Neuron (in vitro differentiated cells): ENCODE measurements around the gene ST7.

Experiments used
- H2AFZ ChIP-seq: one replicate; pipeline ENCODE4 v1.6.1; 2013; ENCODE audit warnings: low read depth, mild to moderate bottlenecking, inconsistent platforms, low read length, moderate library complexity
- H3K27me3 ChIP-seq: one replicate; pipeline ENCODE4 v1.6.1; 2013; ENCODE audit warnings: low read length; ENCODE audit not compliant: insufficient read depth
- H3K36me3 ChIP-seq: one replicate; pipeline ENCODE4 v1.6.1; 2013; ENCODE audit warnings: low read length; ENCODE audit not compliant: insufficient read depth
- H3K4me1 ChIP-seq: one replicate; pipeline ENCODE4 v1.6.1; 2013; ENCODE audit warnings: low read length; ENCODE audit not compliant: insufficient read depth
- H3K4me3 ChIP-seq: 2 replicates; pipeline ENCODE4 v1.5.1; 2013; ENCODE audit warnings: mild to moderate bottlenecking, low read length, moderate library complexity
- H3K9me3 ChIP-seq: one replicate; pipeline ENCODE4 v1.6.1; 2013; ENCODE audit warnings: low read length

Gene ST7

GRCh38 chr7:117076426-117076943 is 123.2 kb downstream of the ST7 start:
- peaks cover 2% of the 10 kb centered on the region for H3K9me3 ChIP-seq
- no peaks in the 10 kb centered on the region for H3K27me3 ChIP-seq
- no peaks in the 10 kb centered on the region for H3K36me3 ChIP-seq
- no peak overlapping the region for H3K4me3 ChIP-seq
- H3K4me1 ChIP-seq, result peaks cover 12% of the 10 kb centered on the region
- no peak overlapping the region for H2AFZ ChIP-seq

- Histone ChIP-seq H3K36me3 (no peaks in the 10 kb centered on the region), H3K9me3 (peaks cover 2% of the 10 kb centered on the region), H3K4me1 (peaks cover 9% of the 10 kb centered on the region), H3K4me3 (no peak overlapping the region), H3K27me3 (no peaks in the 10 kb centered on the region), H2AFZ (no peak overlapping the region)
Measured at GRCh38 chr7:117077658-117078057, 124.4 kb downstream of the ST7 start.

GRCh38 chr7:117082647-117083046 is 129.3 kb downstream of the ST7 start:
- H3K27me3 ChIP-seq, result no peaks in the 10 kb centered on the region

GRCh38 chr7:117083648-117084047 is 130.3 kb downstream of the ST7 start:
- no peak overlapping the region for H2AFZ ChIP-seq
- no peaks in the 10 kb centered on the region for H3K9me3 ChIP-seq
- no peaks in the 10 kb centered on the region for H3K36me3 ChIP-seq
- no peaks in the 10 kb centered on the region for H3K4me1 ChIP-seq
- no peak overlapping the region for H3K4me3 ChIP-seq
- H3K27me3 ChIP-seq, result no peaks in the 10 kb centered on the region

More at GRCh38 chr7:117082647-117083046, 129.3 kb downstream of the ST7 start:
- no peak overlapping the region for H3K4me3 ChIP-seq
- H3K4me1 ChIP-seq, result no peaks in the 10 kb centered on the region
- H3K9me3 ChIP-seq, result no peaks in the 10 kb centered on the region
- no peak overlapping the region for H2AFZ ChIP-seq
- H3K36me3 ChIP-seq, result no peaks in the 10 kb centered on the region

GRCh38 chr7:117084286-117084685 is 131.0 kb downstream of the ST7 start:
- no peak overlapping the region for H3K4me3 ChIP-seq
- H3K4me1 ChIP-seq, result no peaks in the 10 kb centered on the region
- H3K27me3 ChIP-seq, result no peaks in the 10 kb centered on the region
- H3K9me3 ChIP-seq, result no peaks in the 10 kb centered on the region
- no peaks in the 10 kb centered on the region for H3K36me3 ChIP-seq
- no peak overlapping the region for H2AFZ ChIP-seq

- H3K4me1 ChIP-seq, result no peaks in the 10 kb centered on the region
- H2AFZ ChIP-seq, result no peak overlapping the region
- no peaks in the 10 kb centered on the region for H3K9me3 ChIP-seq
- H3K4me3 ChIP-seq, result no peak overlapping the region
- no peaks in the 10 kb centered on the region for H3K36me3 ChIP-seq
- no peaks in the 10 kb centered on the region for H3K27me3 ChIP-seq
Measured at GRCh38 chr7:117085275-117085674, 132.0 kb downstream of the ST7 start.

- Histone ChIP-seq H3K9me3 (no peaks in the 10 kb centered on the region), H3K27me3 (no peaks in the 10 kb centered on the region), H3K4me3 (no peak overlapping the region)
Measured at GRCh38 chr7:117085769-117086463, 132.6 kb downstream of the ST7 start.

GRCh38 chr7:117086788-117087187 is 133.5 kb downstream of the ST7 start:
- Histone ChIP-seq H2AFZ (no peak overlapping the region), H3K9me3 (no peaks in the 10 kb centered on the region), H3K36me3 (no peaks in the 10 kb centered on the region), H3K27me3 (no peaks in the 10 kb centered on the region), H3K4me1 (no peaks in the 10 kb centered on the region), H3K4me3 (no peak overlapping the region)

More at GRCh38 chr7:117085769-117086463, 132.6 kb downstream of the ST7 start:
- no peak overlapping the region for H2AFZ ChIP-seq
- H3K4me1 ChIP-seq, result no peaks in the 10 kb centered on the region
- no peaks in the 10 kb centered on the region for H3K36me3 ChIP-seq

GRCh38 chr7:117087639-117088396 is 134.5 kb downstream of the ST7 start:
- no peaks in the 10 kb centered on the region for H3K4me1 ChIP-seq
- no peak overlapping the region for H3K4me3 ChIP-seq
- no peaks in the 10 kb centered on the region for H3K9me3 ChIP-seq
- H3K27me3 ChIP-seq, result no peaks in the 10 kb centered on the region
- no peak overlapping the region for H2AFZ ChIP-seq
- no peaks in the 10 kb centered on the region for H3K36me3 ChIP-seq

GRCh38 chr7:117088623-117089194 is 135.4 kb downstream of the ST7 start:
- H3K4me3 ChIP-seq, result no peak overlapping the region
- no peaks in the 10 kb centered on the region for H3K9me3 ChIP-seq
- H2AFZ ChIP-seq, result no peak overlapping the region
- no peaks in the 10 kb centered on the region for H3K4me1 ChIP-seq
- no peaks in the 10 kb centered on the region for H3K36me3 ChIP-seq
- H3K27me3 ChIP-seq, result no peaks in the 10 kb centered on the region

GRCh38 chr7:117090791-117091190 is 137.5 kb downstream of the ST7 start:
- Histone ChIP-seq H3K9me3 (no peaks in the 10 kb centered on the region), H3K27me3 (no peaks in the 10 kb centered on the region), H3K4me3 (no peak overlapping the region), H3K4me1 (no peaks in the 10 kb centered on the region), H3K36me3 (no peaks in the 10 kb centered on the region), H2AFZ (no peak overlapping the region)

- Histone ChIP-seq H3K9me3 (no peaks in the 10 kb centered on the region), H3K27me3 (no peaks in the 10 kb centered on the region), H2AFZ (no peak overlapping the region), H3K4me3 (no peak overlapping the region), H3K4me1 (peaks cover 7% of the 10 kb centered on the region), H3K36me3 (no peaks in the 10 kb centered on the region)
Measured at GRCh38 chr7:117091721-117092120, 138.4 kb downstream of the ST7 start.

GRCh38 chr7:117092785-117093184 is 139.5 kb downstream of the ST7 start:
- Histone ChIP-seq H3K36me3 (no peaks in the 10 kb centered on the region), H2AFZ (no peak overlapping the region), H3K4me1 (peaks cover 10% of the 10 kb centered on the region), H3K27me3 (no peaks in the 10 kb centered on the region), H3K4me3 (no peak overlapping the region), H3K9me3 (no peaks in the 10 kb centered on the region)
